ENCODE measurements around the gene ANXA6. TPM values are rescaled to one million over a fixed set of nuclear protein-coding genes. Genes with fewer than 3 reads are reported as not detected.

Gene ANXA6
- total and polyA plus RNA-seq, 9 of the 15 experiments (the other 6 are each of a cell fraction or from before 2014, with no cell fraction given), result 0.70 to 13.2 (median 8.3) TPM

DNA sequence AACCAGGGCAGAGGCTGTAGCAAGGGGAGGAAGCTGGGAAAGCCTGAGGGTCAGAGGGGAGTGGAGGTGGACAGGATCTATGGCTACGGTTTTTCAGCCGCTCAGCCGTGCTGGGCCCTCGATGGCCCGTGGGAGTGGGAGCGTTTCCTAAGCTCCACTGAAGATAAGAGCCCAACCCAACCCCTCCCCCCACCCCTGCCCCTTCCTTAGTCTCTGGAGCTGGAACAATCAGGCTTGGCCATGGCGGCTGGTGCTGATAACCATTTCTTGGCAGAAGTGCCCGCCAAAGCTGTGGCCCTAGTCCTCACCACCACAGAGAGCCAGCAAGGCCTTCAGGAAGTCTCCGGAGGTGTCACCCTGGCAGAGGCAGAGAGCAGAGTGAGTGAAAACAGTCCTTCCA, 56.4 kb downstream of the ANXA6 start (continued):
- TF ChIP-seq PURB (CRISPR knock-in tag; IDR thresholded peaks at IDR 0.05; ENCODE audit: low read depth) (no peak), E2F3 (CRISPR knock-in tag; IDR thresholded peaks at IDR 0.05) (no peak), TARDBP (IDR thresholded peaks at IDR 0.05) (no peak), SNRNP70 (optimal IDR thresholded peaks at IDR 0.05; ENCODE audit: low read depth, low read length) (no peak), RUNX1 (IDR thresholded peaks at IDR 0.05; ENCODE audit: low read depth) (no peak), CREB1 (IDR thresholded peaks at IDR 0.05) (no peak), CREB1 (CRISPR knock-in tag; IDR thresholded peaks at IDR 0.05) (no peak)
- TF ChIP-seq, protein P1, sequence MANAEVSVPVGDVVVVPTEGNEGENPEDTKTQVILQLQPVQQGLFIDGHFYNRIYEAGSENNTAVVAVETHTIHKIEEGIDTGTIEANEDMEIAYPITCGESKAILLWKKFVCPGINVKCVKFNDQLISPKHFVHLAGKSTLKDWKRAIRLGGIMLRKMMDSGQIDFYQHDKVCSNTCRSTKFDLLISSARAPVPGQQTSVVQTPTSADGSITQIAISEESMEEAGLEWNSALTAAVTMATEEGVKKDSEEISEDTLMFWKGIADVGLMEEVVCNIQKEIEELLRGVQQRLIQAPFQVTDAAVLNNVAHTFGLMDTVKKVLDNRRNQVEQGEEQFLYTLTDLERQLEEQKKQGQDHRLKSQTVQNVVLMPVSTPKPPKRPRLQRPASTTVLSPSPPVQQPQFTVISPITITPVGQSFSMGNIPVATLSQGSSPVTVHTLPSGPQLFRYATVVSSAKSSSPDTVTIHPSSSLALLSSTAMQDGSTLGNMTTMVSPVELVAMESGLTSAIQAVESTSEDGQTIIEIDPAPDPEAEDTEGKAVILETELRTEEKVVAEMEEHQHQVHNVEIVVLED (CRISPR knock-in tag; IDR thresholded peaks at IDR 0.05), result no peak
- TF ChIP-seq, protein P2, sequence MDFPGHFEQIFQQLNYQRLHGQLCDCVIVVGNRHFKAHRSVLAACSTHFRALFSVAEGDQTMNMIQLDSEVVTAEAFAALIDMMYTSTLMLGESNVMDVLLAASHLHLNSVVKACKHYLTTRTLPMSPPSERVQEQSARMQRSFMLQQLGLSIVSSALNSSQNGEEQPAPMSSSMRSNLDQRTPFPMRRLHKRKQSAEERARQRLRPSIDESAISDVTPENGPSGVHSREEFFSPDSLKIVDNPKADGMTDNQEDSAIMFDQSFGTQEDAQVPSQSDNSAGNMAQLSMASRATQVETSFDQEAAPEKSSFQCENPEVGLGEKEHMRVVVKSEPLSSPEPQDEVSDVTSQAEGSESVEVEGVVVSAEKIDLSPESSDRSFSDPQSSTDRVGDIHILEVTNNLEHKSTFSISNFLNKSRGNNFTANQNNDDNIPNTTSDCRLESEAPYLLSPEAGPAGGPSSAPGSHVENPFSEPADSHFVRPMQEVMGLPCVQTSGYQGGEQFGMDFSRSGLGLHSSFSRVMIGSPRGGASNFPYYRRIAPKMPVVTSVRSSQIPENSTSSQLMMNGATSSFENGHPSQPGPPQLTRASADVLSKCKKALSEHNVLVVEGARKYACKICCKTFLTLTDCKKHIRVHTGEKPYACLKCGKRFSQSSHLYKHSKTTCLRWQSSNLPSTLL (IDR thresholded peaks at IDR 0.05), result no peak
